ENCODE data around the gene SLC16A5.

DNA sequence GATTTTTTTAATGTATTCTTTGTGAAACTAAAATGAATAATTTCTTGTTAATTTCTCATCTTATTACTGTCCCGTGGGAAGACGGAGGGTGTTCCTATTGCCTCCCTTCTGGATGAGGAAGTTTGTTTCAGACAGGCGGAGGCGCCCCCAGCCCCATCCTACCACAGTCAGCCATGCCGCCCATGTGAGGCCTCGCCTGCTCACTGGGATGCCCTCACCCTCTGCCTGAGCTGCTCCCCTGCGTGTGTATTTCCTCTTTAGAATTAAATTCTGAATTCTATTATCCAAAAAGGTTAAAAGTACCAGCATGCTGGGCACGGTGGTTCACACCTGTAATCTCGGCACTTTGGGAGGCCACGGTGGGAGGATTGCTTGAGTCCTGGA lies 26.7 kb upstream of the SLC16A5 start:
- TF ChIP-seq POLR2A (IDR thresholded peaks at IDR 0.05) (no peak), EP300 (IDR thresholded peaks at IDR 0.05) (no peak)
- TF ChIP-seq, protein P1, sequence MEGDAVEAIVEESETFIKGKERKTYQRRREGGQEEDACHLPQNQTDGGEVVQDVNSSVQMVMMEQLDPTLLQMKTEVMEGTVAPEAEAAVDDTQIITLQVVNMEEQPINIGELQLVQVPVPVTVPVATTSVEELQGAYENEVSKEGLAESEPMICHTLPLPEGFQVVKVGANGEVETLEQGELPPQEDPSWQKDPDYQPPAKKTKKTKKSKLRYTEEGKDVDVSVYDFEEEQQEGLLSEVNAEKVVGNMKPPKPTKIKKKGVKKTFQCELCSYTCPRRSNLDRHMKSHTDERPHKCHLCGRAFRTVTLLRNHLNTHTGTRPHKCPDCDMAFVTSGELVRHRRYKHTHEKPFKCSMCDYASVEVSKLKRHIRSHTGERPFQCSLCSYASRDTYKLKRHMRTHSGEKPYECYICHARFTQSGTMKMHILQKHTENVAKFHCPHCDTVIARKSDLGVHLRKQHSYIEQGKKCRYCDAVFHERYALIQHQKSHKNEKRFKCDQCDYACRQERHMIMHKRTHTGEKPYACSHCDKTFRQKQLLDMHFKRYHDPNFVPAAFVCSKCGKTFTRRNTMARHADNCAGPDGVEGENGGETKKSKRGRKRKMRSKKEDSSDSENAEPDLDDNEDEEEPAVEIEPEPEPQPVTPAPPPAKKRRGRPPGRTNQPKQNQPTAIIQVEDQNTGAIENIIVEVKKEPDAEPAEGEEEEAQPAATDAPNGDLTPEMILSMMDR (IDR thresholded peaks at IDR 0.05), result no peak
